SK-N-SH treated with all-trans-retinoic acid at 6 μM for 48 hours (cell line): ENCODE data around the gene CXCR5.

Source experiments
- ATAC-seq: fragments of 200-7000 bp; cut with Tn5 transposase; 3 replicates; pipeline ENCODE4 v1.9.1; 2020; ENCODE audit warnings: mild to moderate bottlenecking, moderate library complexity
- ARNTL ChIP-seq: fragments of 450-650 bp; formaldehyde crosslinking; IDR thresholded peaks from 2 replicates; pipeline ENCODE4 v1.5.0; 2020; ENCODE audit warnings: low read depth, mild to moderate bottlenecking, moderate library complexity, borderline replicate concordance
- CSDC2 ChIP-seq: fragments of 250-450 bp; sonication (Bioruptor Pico); IDR thresholded peaks from 2 replicates; pipeline ENCODE4 v1.5.0; 2020; ENCODE audit warnings: mild to moderate bottlenecking, moderate library complexity
- ESRRG ChIP-seq: fragments of 250-450 bp; sonication (Bioruptor Pico); IDR thresholded peaks from 2 replicates; pipeline ENCODE4 v1.6.1; 2021; ENCODE audit warnings: mild to moderate bottlenecking
- GLIS3 ChIP-seq: fragments of 250-450 bp; sonication (Bioruptor Pico); IDR thresholded peaks from 2 replicates; pipeline ENCODE4 v1.5.0; 2020; ENCODE audit warnings: mild to moderate bottlenecking, moderate library complexity
- ISL1 ChIP-seq: fragments of 250-450 bp; sonication (Bioruptor Pico); IDR thresholded peaks from 2 replicates; pipeline ENCODE4 v2.1.2; 2022; ENCODE audit warnings: mild to moderate bottlenecking, moderate library complexity
- PPARA ChIP-seq: fragments of 250-450 bp; sonication (Bioruptor Pico); IDR thresholded peaks from 2 replicates; pipeline ENCODE4 v1.5.0; 2020; ENCODE audit warnings: mild to moderate bottlenecking, borderline replicate concordance
- TCF4 ChIP-seq: fragments of 250-450 bp; sonication (Bioruptor Pico); IDR thresholded peaks from 2 replicates; pipeline ENCODE4 v1.8.0; 2021; ENCODE audit warnings: mild to moderate bottlenecking, moderate library complexity, borderline replicate concordance
- TOX ChIP-seq: fragments of 250-450 bp; sonication (Bioruptor Pico); IDR thresholded peaks from 2 replicates; pipeline ENCODE4 v1.8.0; 2021; ENCODE audit warnings: mild to moderate bottlenecking, moderate library complexity, borderline replicate concordance
- ZFP3 ChIP-seq: fragments of 250-450 bp; sonication (Bioruptor Pico); IDR thresholded peaks from 2 replicates; pipeline ENCODE4 v1.5.0; 2020; ENCODE audit warnings: mild to moderate bottlenecking, moderate library complexity
- ZNF565 ChIP-seq: fragments of 450-650 bp; formaldehyde crosslinking; conservative IDR thresholded peaks from 2 replicates; pipeline ENCODE4 v1.5.0; 2020; ENCODE audit warnings: low read depth, mild to moderate bottlenecking, moderate library complexity
- TF ChIP-seq, protein P1 (sequence below): fragments of 250-450 bp; sonication (Bioruptor Pico); IDR thresholded peaks from 2 replicates; pipeline ENCODE4 v1.5.1; 2021; ENCODE audit warnings: mild to moderate bottlenecking, moderate library complexity
- TF ChIP-seq, protein P2 (sequence below): fragments of 250-450 bp; sonication (Bioruptor Pico); IDR thresholded peaks from 2 replicates; pipeline ENCODE4 v1.5.0; 2020; ENCODE audit warnings: mild to moderate bottlenecking, moderate library complexity
- TF ChIP-seq, protein P3 (sequence below): fragments of 250-450 bp; sonication (Bioruptor Pico); IDR thresholded peaks from 2 replicates; pipeline ENCODE4 v1.5.1; 2020; ENCODE audit warnings: low read depth, mild to moderate bottlenecking, moderate library complexity
- TF ChIP-seq, protein P4 (sequence below): fragments of 250-450 bp; sonication (Bioruptor Pico); IDR thresholded peaks from 2 replicates; pipeline ENCODE4 v1.8.0; 2020; ENCODE audit warnings: mild to moderate bottlenecking, moderate library complexity, borderline replicate concordance
- TF ChIP-seq, protein P5 (sequence below): fragments of 250-450 bp; sonication (Bioruptor Pico); IDR thresholded peaks from 2 replicates; pipeline ENCODE4 v1.8.0; 2021; ENCODE audit warnings: low read depth, mild to moderate bottlenecking, moderate library complexity, borderline replicate concordance

Gene CXCR5

DNA sequence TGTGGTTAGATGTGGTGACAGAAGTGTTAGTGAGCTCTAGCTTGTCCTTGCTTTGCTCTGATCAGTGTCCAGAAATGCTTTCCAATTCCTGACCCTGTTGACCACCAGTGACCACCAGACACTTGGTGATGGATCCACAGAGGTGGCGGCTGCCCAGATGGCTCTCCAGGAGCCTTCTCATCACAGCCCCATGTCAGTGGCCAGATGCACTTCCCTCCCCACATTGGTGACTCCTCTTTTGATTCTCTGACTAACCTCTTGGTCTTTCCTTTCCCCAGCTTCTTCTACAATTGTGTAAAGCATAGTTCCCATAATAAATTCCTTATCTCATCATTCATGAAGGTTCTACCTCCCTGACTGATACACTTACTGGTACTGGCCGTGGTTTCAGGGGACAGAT is 40.1 kb upstream of the CXCR5 start (continued):
- TF ChIP-seq, protein P1, sequence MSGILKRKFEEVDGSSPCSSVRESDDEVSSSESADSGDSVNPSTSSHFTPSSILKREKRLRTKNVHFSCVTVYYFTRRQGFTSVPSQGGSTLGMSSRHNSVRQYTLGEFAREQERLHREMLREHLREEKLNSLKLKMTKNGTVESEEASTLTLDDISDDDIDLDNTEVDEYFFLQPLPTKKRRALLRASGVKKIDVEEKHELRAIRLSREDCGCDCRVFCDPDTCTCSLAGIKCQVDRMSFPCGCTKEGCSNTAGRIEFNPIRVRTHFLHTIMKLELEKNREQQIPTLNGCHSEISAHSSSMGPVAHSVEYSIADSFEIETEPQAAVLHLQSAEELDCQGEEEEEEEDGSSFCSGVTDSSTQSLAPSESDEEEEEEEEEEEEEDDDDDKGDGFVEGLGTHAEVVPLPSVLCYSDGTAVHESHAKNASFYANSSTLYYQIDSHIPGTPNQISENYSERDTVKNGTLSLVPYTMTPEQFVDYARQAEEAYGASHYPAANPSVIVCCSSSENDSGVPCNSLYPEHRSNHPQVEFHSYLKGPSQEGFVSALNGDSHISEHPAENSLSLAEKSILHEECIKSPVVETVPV (CRISPR knock-in tag) = no peak
- TF ChIP-seq ARNTL (CRISPR knock-in tag) (no peak), ZNF565 (no peak), GLIS3 (CRISPR knock-in tag) (no peak)
- TF ChIP-seq, protein P2, sequence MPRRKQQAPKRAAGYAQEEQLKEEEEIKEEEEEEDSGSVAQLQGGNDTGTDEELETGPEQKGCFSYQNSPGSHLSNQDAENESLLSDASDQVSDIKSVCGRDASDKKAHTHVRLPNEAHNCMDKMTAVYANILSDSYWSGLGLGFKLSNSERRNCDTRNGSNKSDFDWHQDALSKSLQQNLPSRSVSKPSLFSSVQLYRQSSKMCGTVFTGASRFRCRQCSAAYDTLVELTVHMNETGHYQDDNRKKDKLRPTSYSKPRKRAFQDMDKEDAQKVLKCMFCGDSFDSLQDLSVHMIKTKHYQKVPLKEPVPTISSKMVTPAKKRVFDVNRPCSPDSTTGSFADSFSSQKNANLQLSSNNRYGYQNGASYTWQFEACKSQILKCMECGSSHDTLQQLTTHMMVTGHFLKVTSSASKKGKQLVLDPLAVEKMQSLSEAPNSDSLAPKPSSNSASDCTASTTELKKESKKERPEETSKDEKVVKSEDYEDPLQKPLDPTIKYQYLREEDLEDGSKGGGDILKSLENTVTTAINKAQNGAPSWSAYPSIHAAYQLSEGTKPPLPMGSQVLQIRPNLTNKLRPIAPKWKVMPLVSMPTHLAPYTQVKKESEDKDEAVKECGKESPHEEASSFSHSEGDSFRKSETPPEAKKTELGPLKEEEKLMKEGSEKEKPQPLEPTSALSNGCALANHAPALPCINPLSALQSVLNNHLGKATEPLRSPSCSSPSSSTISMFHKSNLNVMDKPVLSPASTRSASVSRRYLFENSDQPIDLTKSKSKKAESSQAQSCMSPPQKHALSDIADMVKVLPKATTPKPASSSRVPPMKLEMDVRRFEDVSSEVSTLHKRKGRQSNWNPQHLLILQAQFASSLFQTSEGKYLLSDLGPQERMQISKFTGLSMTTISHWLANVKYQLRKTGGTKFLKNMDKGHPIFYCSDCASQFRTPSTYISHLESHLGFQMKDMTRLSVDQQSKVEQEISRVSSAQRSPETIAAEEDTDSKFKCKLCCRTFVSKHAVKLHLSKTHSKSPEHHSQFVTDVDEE = no peak

DNA sequence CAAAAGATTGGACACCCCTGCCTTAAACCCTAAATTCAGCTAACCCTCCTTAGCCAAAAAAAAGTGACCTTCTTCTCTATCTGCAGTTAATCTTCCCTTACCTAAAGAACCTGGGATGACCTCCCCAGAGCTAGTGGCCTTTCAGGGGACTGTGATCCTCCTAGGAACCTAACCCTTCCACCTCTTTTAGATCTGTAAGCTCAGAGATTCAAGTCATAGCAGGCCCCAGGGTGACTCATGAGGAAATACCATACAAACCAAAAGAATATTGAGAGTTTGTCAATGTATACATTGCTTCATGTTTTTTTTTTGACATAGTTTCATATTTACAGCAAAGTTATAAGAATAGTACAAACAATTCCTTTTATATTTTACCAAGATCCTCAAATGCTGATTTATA is 38.3 kb upstream of the CXCR5 start:
- peak; percentile 55 for ATAC-seq
- TF ChIP-seq ESRRG (CRISPR knock-in tag) (no peak), PPARA (CRISPR knock-in tag) (no peak), CSDC2 (CRISPR knock-in tag) (no peak), TOX (CRISPR knock-in tag) (no peak), ISL1 (no peak), ZNF565 (no peak), GLIS3 (CRISPR knock-in tag) (no peak), ARNTL (CRISPR knock-in tag) (no peak), TCF4 (CRISPR knock-in tag) (no peak), ZFP3 (CRISPR knock-in tag) (no peak)
- TF ChIP-seq, protein P3, sequence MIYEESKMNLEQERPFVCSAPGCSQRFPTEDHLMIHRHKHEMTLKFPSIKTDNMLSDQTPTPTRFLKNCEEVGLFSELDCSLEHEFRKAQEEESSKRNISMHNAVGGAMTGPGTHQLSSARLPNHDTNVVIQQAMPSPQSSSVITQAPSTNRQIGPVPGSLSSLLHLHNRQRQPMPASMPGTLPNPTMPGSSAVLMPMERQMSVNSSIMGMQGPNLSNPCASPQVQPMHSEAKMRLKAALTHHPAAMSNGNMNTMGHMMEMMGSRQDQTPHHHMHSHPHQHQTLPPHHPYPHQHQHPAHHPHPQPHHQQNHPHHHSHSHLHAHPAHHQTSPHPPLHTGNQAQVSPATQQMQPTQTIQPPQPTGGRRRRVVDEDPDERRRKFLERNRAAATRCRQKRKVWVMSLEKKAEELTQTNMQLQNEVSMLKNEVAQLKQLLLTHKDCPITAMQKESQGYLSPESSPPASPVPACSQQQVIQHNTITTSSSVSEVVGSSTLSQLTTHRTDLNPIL (CRISPR knock-in tag) = no peak
- TF ChIP-seq, protein P4, sequence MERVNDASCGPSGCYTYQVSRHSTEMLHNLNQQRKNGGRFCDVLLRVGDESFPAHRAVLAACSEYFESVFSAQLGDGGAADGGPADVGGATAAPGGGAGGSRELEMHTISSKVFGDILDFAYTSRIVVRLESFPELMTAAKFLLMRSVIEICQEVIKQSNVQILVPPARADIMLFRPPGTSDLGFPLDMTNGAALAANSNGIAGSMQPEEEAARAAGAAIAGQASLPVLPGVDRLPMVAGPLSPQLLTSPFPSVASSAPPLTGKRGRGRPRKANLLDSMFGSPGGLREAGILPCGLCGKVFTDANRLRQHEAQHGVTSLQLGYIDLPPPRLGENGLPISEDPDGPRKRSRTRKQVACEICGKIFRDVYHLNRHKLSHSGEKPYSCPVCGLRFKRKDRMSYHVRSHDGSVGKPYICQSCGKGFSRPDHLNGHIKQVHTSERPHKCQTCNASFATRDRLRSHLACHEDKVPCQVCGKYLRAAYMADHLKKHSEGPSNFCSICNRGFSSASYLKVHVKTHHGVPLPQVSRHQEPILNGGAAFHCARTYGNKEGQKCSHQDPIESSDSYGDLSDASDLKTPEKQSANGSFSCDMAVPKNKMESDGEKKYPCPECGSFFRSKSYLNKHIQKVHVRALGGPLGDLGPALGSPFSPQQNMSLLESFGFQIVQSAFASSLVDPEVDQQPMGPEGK = no peak
- TF ChIP-seq, protein P5, sequence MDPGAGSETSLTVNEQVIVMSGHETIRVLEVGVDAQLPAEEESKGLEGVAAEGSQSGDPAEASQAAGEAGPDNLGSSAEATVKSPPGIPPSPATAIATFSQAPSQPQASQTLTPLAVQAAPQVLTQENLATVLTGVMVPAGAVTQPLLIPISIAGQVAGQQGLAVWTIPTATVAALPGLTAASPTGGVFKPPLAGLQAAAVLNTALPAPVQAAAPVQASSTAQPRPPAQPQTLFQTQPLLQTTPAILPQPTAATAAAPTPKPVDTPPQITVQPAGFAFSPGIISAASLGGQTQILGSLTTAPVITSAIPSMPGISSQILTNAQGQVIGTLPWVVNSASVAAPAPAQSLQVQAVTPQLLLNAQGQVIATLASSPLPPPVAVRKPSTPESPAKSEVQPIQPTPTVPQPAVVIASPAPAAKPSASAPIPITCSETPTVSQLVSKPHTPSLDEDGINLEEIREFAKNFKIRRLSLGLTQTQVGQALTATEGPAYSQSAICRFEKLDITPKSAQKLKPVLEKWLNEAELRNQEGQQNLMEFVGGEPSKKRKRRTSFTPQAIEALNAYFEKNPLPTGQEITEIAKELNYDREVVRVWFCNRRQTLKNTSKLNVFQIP (CRISPR knock-in tag) = no peak
- TF ChIP-seq, protein P2 = no peak
- TF ChIP-seq, protein P1 (CRISPR knock-in tag) = no peak
